ENCODE data around the gene LRRC40. TPM values are rescaled to one million over a fixed set of nuclear protein-coding genes. Genes with fewer than 3 reads are reported as not detected.

Gene LRRC40
- total and polyA plus RNA-seq, 2 experiments from 2014 or later, result 19.4 to 21.0 TPM

- DNase-seq (ENCODE audit: low read depth in 1 of 2, low spot score in 1 of 2), result no peak
- Histone ChIP-seq H3K36me3 (peaks cover 88% of the 10 kb centered on the region), H3K27ac (no peak overlapping the region), H3K27me3 (no peaks in the 10 kb centered on the region), H3K9me3 (ENCODE audit: low read depth) (no peaks in the 10 kb centered on the region), H3K4me1 (ENCODE audit: low read depth) (no peaks in the 10 kb centered on the region), H3K4me3 (no peak overlapping the region)
- no peak for TF ChIP-seq CTCF (IDR thresholded peaks at IDR 0.05; ENCODE audit: low read depth, low read length)
These were observed 29.4 kb upstream of the LRRC40 start for GRCh38 chr1:70234733-70235132.

- peaks cover 73% of the 10 kb centered on the region for H3K36me3 ChIP-seq
- DNase-seq (ENCODE audit: low read depth in 1 of 2, low spot score in 1 of 2), result no peak
- no peak for TF ChIP-seq CTCF (IDR thresholded peaks at IDR 0.05; ENCODE audit: low read depth, low read length)
These were observed 26.1 kb upstream of the LRRC40 start for GRCh38 chr1:70231475-70231874.

GRCh38 chr1:70228670-70229069 lies 23.3 kb upstream of the LRRC40 start:
- Histone ChIP-seq H3K27ac (no peak overlapping the region), H3K27me3 (no peaks in the 10 kb centered on the region), H3K4me1 (ENCODE audit: low read depth) (peaks cover 34% of the 10 kb centered on the region), H3K9me3 (ENCODE audit: low read depth) (no peaks in the 10 kb centered on the region), H3K4me3 (no peak overlapping the region), H3K36me3 (peaks cover 55% of the 10 kb centered on the region)
- DNase-seq (ENCODE audit: low read depth in 1 of 2, low spot score in 1 of 2), result no peak
- TF ChIP-seq CTCF (IDR thresholded peaks at IDR 0.05; ENCODE audit: low read depth, low read length), result no peak

More at GRCh38 chr1:70231475-70231874, 26.1 kb upstream of the LRRC40 start:
- Histone ChIP-seq H3K4me1 (ENCODE audit: low read depth) (peaks cover 15% of the 10 kb centered on the region), H3K27ac (no peak overlapping the region), H3K27me3 (no peaks in the 10 kb centered on the region), H3K9me3 (ENCODE audit: low read depth) (no peaks in the 10 kb centered on the region), H3K4me3 (no peak overlapping the region)

- Histone ChIP-seq H3K36me3 (peaks cover 46% of the 10 kb centered on the region), H3K27ac (peak overlapping the region; percentile 81), H3K9me3 (ENCODE audit: low read depth) (no peaks in the 10 kb centered on the region), H3K4me3 (peak overlapping the region; percentile 3), H3K27me3 (no peaks in the 10 kb centered on the region), H3K4me1 (ENCODE audit: low read depth) (peaks cover 37% of the 10 kb centered on the region)
- TF ChIP-seq CTCF (IDR thresholded peaks at IDR 0.05; ENCODE audit: low read depth, low read length), result no peak
- peak in 1 of 2 donors; percentile 29 for DNase-seq (ENCODE audit: low read depth in 1 of 2, low spot score in 1 of 2)
These were observed 22.1 kb upstream of the LRRC40 start for GRCh38 chr1:70227439-70227838.

GRCh38 chr1:70224954-70225353 lies 19.6 kb upstream of the LRRC40 start:
- no peak for TF ChIP-seq CTCF (IDR thresholded peaks at IDR 0.05; ENCODE audit: low read depth, low read length)

More at GRCh38 chr1:70224954-70225353, 19.6 kb upstream of the LRRC40 start:
- no peaks in the 10 kb centered on the region for H3K27me3 ChIP-seq
- H3K4me3 ChIP-seq, result no peak overlapping the region
- peaks cover 46% of the 10 kb centered on the region for H3K4me1 ChIP-seq (ENCODE audit: low read depth)
- peak overlapping the region; percentile 37 for H3K27ac ChIP-seq
- H3K9me3 ChIP-seq (ENCODE audit: low read depth), result no peaks in the 10 kb centered on the region
- DNase-seq (ENCODE audit: low read depth in 1 of 2, low spot score in 1 of 2), result no peak
- H3K36me3 ChIP-seq, result peaks cover 22% of the 10 kb centered on the region
